ENCODE data around the gene ODC1.

- TF ChIP-seq EZH2 (IDR thresholded peaks at IDR 0.05; ENCODE audit: borderline replicate concordance, low read length) (no peak), CTCF (IDR thresholded peaks at IDR 0.05; ENCODE audit: low read length) (no peak)
Measured at GRCh38 chr2:10482913-10483312, 34.8 kb upstream of the ODC1 start.
